Liver (tissue), 3 donors: ENCODE results near the gene SMIM1.

Source experiments
- ATF3 ChIP-seq: IDR thresholded peaks from 2 replicates; pipeline ENCODE4 v1.6.1; 2016; ENCODE audit warnings: antibody characterized with exemption
- CTCF ChIP-seq: fragments of 150-350 bp; IDR thresholded peaks from 2 replicates; pipeline ENCODE4 v1.5.1; 2017; ENCODE audit warnings: improper control_type of control experiment, low read depth, low read length; ENCODE audit not compliant: missing input control
- FOXA1 ChIP-seq: IDR thresholded peaks from 2 replicates; pipeline ENCODE4 v1.6.1; 2016; ENCODE audit warnings: antibody characterized with exemption
- GABPA ChIP-seq, 2 donors: IDR thresholded peaks in 1 of 2; conservative IDR thresholded peaks in 1 of 2; 2 replicates each; pipeline ENCODE4 v1.6.1; 2016; ENCODE audit warnings: antibody characterized with exemption in 2 of 2, mild to moderate bottlenecking in 1 of 2, moderate library complexity in 1 of 2
- TAF1 ChIP-seq: conservative IDR thresholded peaks from 2 replicates; pipeline ENCODE4 v1.6.1; 2016; ENCODE audit warnings: antibody characterized with exemption, mild to moderate bottlenecking
- YY1 ChIP-seq: IDR thresholded peaks from 2 replicates; pipeline ENCODE4 v1.6.1; 2016; ENCODE audit warnings: antibody characterized with exemption, mild to moderate bottlenecking
- ZBTB33 ChIP-seq: IDR thresholded peaks from 2 replicates; pipeline ENCODE4 v1.6.1; 2016; ENCODE audit warnings: antibody characterized with exemption
- donor health status: healthy.
- donor health status: healthy.

- TF ChIP-seq CTCF (no peak), ZBTB33 (no peak), TAF1 (no peak), YY1 (no peak), FOXA1 (no peak), ATF3 (no peak), GABPA (IDR thresholded peaks at IDR 0.05 in 1 of 2, conservative IDR thresholded peaks at IDR 0.05 in 1 of 2) (no peak)
Observed at GRCh38 chr1:3777078-3777547, 4.6 kb downstream of the SMIM1 start.
